AML-193 (cell line): Measurements from ENCODE around the gene PCDHA10.
"Not testable (repeated sequence)": the region's sequence is repeated elsewhere in the genome, so short reads cannot be mapped to it uniquely, and the experiment has no call there.

Experiments
- DNase-seq, 2 experiments: peaks; one replicate each; lab custom pipeline; 2025; lab: John Stamatoyannopoulos, UW

The PCDHA10 gene, protein sequence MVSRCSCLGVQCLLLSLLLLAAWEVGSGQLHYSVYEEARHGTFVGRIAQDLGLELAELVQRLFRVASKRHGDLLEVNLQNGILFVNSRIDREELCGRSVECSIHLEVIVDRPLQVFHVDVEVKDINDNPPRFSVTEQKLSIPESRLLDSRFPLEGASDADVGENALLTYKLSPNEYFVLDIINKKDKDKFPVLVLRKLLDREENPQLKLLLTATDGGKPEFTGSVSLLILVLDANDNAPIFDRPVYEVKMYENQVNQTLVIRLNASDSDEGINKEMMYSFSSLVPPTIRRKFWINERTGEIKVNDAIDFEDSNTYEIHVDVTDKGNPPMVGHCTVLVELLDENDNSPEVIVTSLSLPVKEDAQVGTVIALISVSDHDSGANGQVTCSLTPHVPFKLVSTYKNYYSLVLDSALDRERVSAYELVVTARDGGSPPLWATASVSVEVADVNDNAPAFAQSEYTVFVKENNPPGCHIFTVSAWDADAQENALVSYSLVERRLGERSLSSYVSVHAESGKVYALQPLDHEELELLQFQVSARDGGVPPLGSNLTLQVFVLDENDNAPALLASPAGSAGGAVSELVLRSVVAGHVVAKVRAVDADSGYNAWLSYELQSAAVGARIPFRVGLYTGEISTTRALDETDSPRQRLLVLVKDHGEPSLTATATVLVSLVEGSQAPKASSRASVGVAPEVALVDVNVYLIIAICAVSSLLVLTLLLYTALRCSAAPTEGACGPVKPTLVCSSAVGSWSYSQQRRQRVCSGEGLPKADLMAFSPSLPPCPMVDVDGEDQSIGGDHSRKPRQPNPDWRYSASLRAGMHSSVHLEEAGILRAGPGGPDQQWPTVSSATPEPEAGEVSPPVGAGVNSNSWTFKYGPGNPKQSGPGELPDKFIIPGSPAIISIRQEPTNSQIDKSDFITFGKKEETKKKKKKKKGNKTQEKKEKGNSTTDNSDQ

DNA sequence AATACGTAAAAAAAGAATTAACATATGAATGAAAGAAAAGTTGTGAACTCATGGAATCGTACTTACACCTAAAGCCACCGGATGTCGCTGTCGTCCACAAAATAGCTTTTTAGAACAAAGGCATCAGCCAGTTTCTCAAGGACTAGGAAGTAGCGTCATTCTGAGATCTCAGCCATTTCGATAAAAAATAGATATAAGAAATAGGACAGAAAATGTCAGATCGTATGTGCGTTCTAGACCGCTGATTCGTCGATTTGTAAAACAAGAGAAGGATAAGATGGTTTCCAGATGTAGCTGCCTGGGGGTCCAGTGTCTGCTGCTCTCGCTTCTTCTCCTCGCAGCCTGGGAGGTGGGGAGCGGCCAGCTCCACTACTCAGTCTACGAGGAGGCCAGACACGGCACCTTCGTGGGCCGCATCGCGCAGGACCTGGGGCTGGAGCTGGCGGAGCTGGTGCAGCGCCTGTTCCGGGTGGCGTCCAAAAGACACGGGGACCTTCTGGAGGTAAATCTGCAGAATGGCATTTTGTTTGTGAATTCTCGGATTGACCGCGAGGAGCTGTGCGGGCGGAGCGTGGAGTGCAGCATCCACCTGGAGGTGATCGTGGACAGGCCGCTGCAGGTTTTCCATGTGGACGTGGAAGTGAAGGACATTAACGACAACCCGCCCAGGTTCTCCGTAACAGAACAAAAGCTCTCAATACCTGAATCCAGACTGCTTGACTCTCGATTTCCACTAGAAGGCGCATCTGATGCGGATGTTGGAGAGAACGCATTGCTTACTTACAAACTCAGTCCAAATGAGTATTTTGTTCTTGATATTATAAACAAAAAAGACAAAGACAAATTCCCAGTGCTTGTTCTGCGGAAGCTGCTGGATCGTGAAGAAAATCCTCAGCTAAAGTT is at the start of gene PCDHA10:
TSS of gene PCDHA10 (plus strand) at position 126 of the 903 bp plus-strand sequence. CDS start at position 278, 152 bp downstream.
- DNase-seq, result peak; percentile 29 to 37

DNA sequence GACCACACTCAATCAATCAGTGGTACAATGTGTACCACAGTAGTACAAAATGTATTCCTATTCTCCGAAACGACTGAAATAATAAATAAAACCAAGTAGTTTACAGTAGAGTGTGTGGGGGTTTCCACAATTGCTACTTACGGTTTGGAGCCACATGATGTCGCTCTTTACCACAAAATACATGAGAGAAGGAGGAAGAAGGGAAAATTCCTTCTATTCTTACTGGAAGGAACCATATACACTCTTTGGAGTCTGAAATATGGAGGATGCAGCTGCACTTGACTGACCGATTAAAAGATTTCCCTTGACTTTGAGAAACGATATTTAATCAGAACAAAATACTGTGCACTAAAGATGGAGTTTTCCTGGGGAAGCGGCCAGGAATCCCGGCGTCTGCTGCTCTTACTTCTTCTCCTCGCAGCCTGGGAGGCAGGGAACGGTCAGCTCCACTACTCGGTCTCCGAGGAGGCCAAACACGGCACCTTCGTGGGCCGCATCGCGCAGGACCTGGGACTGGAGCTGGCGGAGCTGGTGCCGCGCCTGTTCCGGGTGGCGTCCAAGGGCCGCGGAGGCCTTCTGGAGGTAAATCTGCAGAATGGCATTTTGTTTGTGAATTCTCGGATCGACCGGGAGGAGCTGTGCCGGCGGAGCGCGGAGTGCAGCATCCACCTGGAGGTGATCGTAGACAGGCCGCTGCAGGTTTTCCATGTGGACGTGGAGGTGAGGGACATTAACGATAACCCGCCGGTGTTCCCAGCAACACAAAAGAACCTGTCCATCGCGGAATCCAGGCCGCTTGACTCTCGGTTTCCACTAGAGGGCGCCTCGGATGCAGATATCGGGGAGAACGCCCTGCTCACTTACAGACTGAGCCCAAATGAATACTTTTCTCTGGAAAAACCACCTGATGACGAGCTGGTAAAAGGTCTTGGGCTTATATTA is 48.6 kb upstream of the PCDHA10 start, which contains the start of gene PCDHA4:
TSS of gene PCDHA4 (plus strand) at position 235 of the 942 bp plus-strand sequence.
- DNase-seq, result no peak

DNA sequence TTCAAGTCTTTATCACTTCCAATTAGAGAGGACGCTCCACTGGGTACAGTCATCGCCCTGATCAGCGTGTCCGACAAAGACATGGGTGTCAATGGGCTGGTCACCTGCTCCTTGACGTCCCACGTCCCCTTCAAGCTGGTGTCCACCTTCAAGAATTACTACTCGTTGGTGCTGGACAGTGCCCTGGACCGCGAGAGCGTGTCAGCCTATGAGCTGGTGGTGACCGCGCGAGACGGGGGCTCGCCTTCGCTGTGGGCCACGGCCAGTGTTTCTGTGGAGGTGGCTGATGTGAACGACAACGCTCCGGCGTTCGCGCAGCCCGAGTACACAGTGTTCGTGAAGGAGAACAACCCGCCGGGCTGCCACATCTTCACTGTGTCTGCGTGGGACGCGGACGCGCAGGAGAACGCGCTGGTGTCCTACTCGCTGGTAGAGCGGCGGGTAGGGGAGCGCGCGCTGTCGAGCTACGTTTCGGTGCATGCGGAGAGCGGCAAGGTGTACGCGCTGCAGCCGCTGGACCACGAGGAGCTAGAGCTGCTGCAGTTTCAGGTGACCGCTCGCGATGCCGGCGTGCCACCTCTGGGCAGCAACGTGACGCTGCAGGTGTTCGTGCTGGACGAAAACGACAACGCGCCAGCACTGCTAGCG is 47.3 kb upstream of the PCDHA10 start:
- DNase-seq, result not testable (repeated sequence)

- DNase-seq, result no peak
Measured at GRCh38 chr5:140808889-140809291, 46.8 kb upstream of the PCDHA10 start.

GRCh38 chr5:140821375-140822280 is 34.1 kb upstream of the PCDHA10 start, which contains the start of gene PCDHA5:
TSS of gene PCDHA5 (plus strand) at chr5:140821613.
- no peak for DNase-seq

DNA sequence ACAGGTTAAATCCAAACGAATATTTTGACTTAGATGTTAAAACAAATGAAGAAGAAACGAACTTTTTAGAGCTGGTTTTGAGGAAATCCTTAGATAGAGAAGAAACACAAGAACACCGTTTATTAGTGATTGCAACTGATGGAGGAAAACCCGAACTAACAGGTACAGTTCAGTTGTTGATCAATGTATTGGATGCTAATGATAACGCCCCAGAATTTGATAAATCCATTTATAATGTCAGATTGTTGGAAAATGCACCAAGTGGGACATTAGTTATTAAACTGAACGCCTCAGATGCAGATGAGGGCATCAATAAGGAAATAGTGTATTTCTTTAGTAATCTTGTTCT is 33.4 kb upstream of the PCDHA10 start:
- no peak for DNase-seq

DNA sequence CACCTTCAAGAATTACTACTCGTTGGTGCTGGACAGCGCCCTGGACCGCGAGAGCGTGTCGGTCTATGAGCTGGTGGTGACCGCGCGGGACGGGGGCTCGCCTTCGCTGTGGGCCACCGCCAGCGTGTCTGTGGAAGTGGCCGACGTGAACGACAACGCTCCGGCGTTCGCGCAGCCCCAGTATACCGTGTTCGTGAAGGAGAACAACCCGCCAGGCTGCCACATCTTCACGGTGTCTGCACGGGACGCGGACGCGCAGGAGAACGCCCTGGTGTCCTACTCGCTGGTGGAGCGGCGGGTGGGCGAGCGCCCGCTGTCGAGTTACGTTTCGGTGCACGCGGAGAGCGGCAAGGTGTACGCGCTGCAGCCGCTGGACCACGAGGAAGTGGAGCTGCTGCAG is 32.7 kb upstream of the PCDHA10 start:
- DNase-seq, result not testable (repeated sequence)

DNA sequence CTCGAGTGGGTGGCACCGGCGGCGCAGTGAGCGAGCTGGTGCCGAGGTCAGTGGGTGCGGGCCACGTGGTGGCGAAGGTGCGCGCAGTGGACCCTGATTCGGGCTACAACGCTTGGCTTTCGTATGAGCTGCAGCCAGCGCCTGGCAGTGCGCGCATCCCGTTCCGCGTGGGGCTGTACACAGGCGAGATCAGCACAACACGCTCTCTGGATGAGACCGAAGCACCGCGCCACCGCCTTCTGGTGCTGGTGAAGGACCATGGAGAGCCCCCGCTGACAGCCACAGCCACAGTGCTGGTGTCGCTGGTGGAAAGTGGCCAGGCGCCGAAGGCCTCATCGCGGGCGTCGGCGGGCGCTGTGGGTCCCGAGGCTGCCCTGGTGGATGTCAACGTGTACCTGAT is 32.2 kb upstream of the PCDHA10 start:
- no peak for DNase-seq

GRCh38 chr5:140827704-140828361 is 27.9 kb upstream of the PCDHA10 start, which contains the start of gene PCDHA6:
TSS of gene PCDHA6 (plus strand) at chr5:140827960. CDS start at chr5:140828092, 132 bp downstream.
- no peak for DNase-seq

GRCh38 chr5:140828362-140828737 is 27.3 kb upstream of the PCDHA10 start:
- DNase-seq, result no peak

DNA sequence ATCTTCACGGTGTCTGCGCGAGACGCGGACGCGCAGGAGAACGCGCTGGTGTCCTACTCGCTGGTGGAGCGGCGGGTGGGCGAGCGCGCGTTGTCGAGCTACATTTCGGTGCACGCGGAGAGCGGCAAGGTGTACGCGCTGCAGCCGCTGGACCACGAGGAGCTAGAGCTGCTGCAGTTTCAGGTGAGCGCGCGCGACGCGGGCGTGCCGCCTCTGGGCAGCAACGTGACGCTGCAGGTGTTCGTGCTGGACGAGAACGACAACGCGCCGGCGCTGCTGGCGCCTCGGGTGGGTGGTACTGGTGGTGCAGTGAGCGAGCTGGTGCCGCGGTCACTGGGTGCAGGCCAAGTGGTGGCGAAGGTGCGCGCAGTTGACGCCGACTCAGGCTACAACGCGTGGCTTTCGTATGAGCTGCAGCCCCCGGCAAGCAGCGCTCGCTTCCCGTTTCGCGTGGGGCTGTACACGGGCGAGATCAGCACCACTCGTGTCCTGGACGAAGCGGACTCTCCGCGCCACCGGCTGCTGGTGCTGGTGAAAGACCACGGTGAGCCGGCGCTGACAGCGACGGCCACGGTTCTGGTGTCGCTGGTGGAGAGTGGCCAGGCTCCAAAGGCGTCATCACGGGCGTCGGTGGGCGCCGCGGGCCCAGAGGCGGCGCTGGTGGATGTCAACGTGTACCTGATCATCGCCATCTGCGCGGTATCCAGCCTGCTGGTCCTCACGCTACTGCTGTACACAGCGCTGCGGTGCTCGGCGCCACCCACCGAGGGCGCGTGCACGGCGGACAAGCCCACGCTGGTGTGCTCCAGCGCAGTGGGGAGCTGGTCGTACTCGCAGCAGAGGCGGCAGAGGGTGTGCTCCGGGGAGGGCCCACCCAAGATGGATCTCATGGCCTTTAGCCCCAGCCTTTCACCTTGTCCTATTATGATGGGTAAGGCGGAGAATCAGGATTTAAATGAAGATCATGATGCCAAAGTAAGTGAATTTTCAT is 25.9 kb upstream of the PCDHA10 start:
- DNase-seq, result not testable (repeated sequence)

DNA sequence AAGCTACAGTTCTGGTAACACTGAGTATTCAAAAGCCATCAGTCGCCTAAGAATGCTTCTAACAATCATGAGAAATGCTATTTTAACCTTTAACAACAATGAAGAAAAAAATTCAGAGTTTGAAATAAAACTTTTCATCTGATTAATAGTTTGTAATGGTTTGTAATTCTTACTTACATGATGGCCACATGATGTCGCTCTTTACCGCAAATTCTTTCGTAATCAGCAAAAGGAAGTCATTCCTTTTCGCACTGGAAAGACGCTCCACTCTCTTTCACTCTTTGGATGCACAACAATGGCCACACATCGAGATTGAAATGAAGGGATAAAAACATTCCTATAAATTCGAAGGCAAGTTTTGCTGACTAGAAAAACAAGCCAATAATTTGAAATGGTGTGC is 21.7 kb upstream of the PCDHA10 start, which contains the start of gene PCDHA7:
TSS of gene PCDHA7 (plus strand) at position 277 of the 400 bp plus-strand sequence. CDS start at position 392, 115 bp downstream.
- DNase-seq, result no peak

GRCh38 chr5:140834439-140835008 is 21.2 kb upstream of the PCDHA10 start:
- DNase-seq, result not testable (repeated sequence)

GRCh38 chr5:140835622-140836510 is 19.8 kb upstream of the PCDHA10 start:
- no peak for DNase-seq
